SK-N-MC (cell line): Measurements from ENCODE around the gene FN1.

ENCODE experiments used
- DNase-seq: peaks from one replicate; pipeline ENCODE4 v3.0.0-alpha.2; 2011; ENCODE audit warnings: low read depth, low spot score
- H3K27ac ChIP-seq: fragments of 200-600 bp; sonication (generic); 2 replicates; pipeline ENCODE4 v1.5.1; 2016; ENCODE audit warnings: mixed run types
- H3K36me3 ChIP-seq: fragments of 200-600 bp; sonication (generic); 2 replicates; pipeline ENCODE4 v1.6.1; 2017; ENCODE audit warnings: antibody characterized with exemption, low read length, mixed read lengths; ENCODE audit not compliant: insufficient read depth
- H3K4me3 ChIP-seq: fragments of 200-600 bp; sonication (generic); 2 replicates; pipeline ENCODE4 v1.5.1; 2016
- H3K9ac ChIP-seq: fragments of 200-600 bp; sonication (generic); 2 replicates; pipeline ENCODE4 v1.8.0; 2017; ENCODE audit warnings: mixed run types, mixed read lengths; ENCODE audit not compliant: insufficient read length
- H3K9me3 ChIP-seq: fragments of 200-600 bp; sonication (generic); 2 replicates; pipeline ENCODE4 v1.6.1; 2017; ENCODE audit warnings: low read depth, mild to moderate bottlenecking, antibody characterized with exemption, low read length, moderate library complexity, mixed read lengths
- EZH2 ChIP-seq: fragments of 200-600 bp; sonication (generic); IDR thresholded peaks from one replicate; pipeline ENCODE4 v1.6.1; 2017; ENCODE audit warnings: antibody characterized with exemption
- FOXP2 ChIP-seq: optimal IDR thresholded peaks from 2 replicates; pipeline ENCODE3; 2011; ENCODE audit warnings: mild to moderate bottlenecking, moderate library complexity; ENCODE audit not compliant: insufficient read depth; ENCODE audit errors: extremely low read length, control extremely low read depth
- POLR2AphosphoS5 ChIP-seq: IDR thresholded peaks from 2 replicates; pipeline ENCODE4 v1.6.1; 2012; ENCODE audit warnings: mild to moderate bottlenecking, low read depth, low read length, borderline replicate concordance

The FN1 gene

GRCh38 chr2:215436705-215437565, 1.1 kb upstream of the FN1 start:
- no peak for DNase-seq
- H3K4me3 ChIP-seq, result peak overlapping the region; percentile 82
- peaks cover 14% of the 10 kb centered on the region; the same call in 1 of the 2 replicates for H3K36me3 ChIP-seq
- H3K27ac ChIP-seq, result peak overlapping the region; percentile 65
- H3K9ac ChIP-seq, result peak overlapping the region; percentile 90
- H3K9me3 ChIP-seq, result no peaks in the 10 kb centered on the region
- TF ChIP-seq EZH2, result no peak
- TF ChIP-seq POLR2AphosphoS5, result no peak
- TF ChIP-seq FOXP2, result no peak

DNA sequence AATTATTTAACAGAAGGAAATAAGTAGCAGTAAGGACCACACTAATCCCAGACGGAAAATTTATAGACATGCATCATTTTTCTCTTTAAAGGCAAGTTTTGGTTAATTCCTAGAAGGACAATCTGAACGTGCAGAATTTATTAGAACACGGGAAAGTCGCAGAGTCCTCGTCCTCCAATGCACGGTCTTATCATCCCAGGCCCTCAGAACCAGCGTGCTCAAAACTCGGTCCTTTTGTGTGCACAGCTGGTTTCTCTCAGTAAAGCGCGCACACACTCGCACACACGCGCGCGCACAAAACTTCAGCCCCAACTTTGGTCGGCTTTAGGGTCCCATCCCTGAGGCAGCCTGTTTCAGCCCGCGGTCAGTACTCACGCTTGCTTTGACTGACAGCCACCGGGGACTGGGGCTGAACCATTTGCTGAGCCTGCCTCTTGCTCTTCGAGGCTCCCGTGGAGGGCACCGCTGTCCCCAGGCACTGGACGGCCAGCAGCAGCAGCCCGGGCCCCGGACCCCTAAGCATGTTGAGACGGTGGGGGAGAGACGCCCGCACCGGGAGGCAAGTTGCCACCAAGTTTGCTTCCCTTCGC, 493 bp downstream of the FN1 start:
- Histone ChIP-seq H3K4me3 (peak overlapping the region; percentile 82), H3K36me3 (peaks cover 28% of the 10 kb centered on the region), H3K27ac (no peak overlapping the region), H3K9me3 (no peaks in the 10 kb centered on the region), H3K9ac (peak overlapping the region; percentile 74)
- DNase-seq, result no peak
- TF ChIP-seq POLR2AphosphoS5 (no peak), EZH2 (no peak), FOXP2 (no peak)

- no peak for TF ChIP-seq FOXP2
- TF ChIP-seq POLR2AphosphoS5, result no peak
- no peak for TF ChIP-seq EZH2
- DNase-seq, result no peak
- H3K36me3 ChIP-seq, result peaks cover 35% of the 10 kb centered on the region
- peak overlapping the region; percentile 82 for H3K4me3 ChIP-seq
- H3K27ac ChIP-seq, result no peak overlapping the region
- peak overlapping the region; percentile 74 for H3K9ac ChIP-seq
- no peaks in the 10 kb centered on the region for H3K9me3 ChIP-seq
These were observed 1.2 kb downstream of the FN1 start for GRCh38 chr2:215434447-215435279.

GRCh38 chr2:215432759-215433594, 2.9 kb downstream of the FN1 start:
- no peak overlapping the region for H3K9ac ChIP-seq
- no peak for DNase-seq
- H3K9me3 ChIP-seq, result no peaks in the 10 kb centered on the region
- no peak overlapping the region for H3K27ac ChIP-seq
- no peak for TF ChIP-seq POLR2AphosphoS5
- no peak overlapping the region for H3K4me3 ChIP-seq
- H3K36me3 ChIP-seq, result peaks cover 52% of the 10 kb centered on the region

- no peaks in the 10 kb centered on the region for H3K9me3 ChIP-seq
- peaks cover 61% of the 10 kb centered on the region for H3K36me3 ChIP-seq
- no peak overlapping the region for H3K27ac ChIP-seq
- TF ChIP-seq EZH2, result no peak
- H3K4me3 ChIP-seq, result no peak overlapping the region
- H3K9ac ChIP-seq, result no peak overlapping the region
- DNase-seq, result no peak
These were observed 3.8 kb downstream of the FN1 start for GRCh38 chr2:215431778-215432758.

DNA sequence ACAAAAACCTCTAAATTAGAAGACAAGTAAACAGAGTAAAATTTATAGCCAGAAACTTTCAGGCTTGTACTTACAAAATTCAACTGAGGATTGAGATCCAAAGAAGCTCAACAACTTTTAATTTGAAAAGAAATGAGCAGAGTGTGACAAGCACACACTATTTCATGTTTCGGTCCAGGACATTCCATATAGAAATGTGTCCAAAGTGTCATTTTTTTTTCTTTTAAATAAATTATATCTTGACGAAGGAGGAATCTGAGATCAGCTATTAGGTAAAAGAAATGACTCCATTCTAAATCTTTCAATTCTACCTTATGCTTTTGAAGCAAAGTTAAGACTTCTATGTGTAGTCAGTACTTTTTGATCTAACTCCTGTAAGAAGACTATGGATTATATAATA, 4.6 kb downstream of the FN1 start:
- TF ChIP-seq FOXP2 (no peak), POLR2AphosphoS5 (no peak), EZH2 (no peak)
- H3K4me3 ChIP-seq, result no peak overlapping the region
- DNase-seq, result no peak
- H3K27ac ChIP-seq, result no peak overlapping the region
- H3K9ac ChIP-seq, result no peak overlapping the region
- no peaks in the 10 kb centered on the region for H3K9me3 ChIP-seq
- H3K36me3 ChIP-seq, result peaks cover 65% of the 10 kb centered on the region

- Histone ChIP-seq H3K36me3 (peaks cover 65% of the 10 kb centered on the region), H3K4me3 (no peak overlapping the region), H3K9me3 (no peaks in the 10 kb centered on the region), H3K9ac (no peak overlapping the region), H3K27ac (no peak overlapping the region)
- TF ChIP-seq EZH2 (no peak), POLR2AphosphoS5 (no peak), FOXP2 (no peak)
- no peak for DNase-seq
These were observed 5.2 kb downstream of the FN1 start for GRCh38 chr2:215430528-215431187.
